GM10266 (cell line): ENCODE results near the gene RUNX2.
A peak's percentile ranks its signal among the peaks of the same experiment; 100 is the strongest.

Experiments
- DNase-seq: peaks from one replicate; pipeline ENCODE4 v3.0.0; 2012; ENCODE audit errors: extremely low spot score
- TF ChIP-seq, protein P1 (sequence below): IDR thresholded peaks from 2 replicates; pipeline ENCODE4 v1.5.1; 2012; ENCODE audit warnings: mild to moderate bottlenecking, low read depth; ENCODE audit not compliant: control insufficient read depth, insufficient read depth; ENCODE audit errors: missing control alignments

The RUNX2 gene

GRCh38 chr6:45371924-45372573 is 43.9 kb downstream of the RUNX2 start:
- TF ChIP-seq, protein P1, sequence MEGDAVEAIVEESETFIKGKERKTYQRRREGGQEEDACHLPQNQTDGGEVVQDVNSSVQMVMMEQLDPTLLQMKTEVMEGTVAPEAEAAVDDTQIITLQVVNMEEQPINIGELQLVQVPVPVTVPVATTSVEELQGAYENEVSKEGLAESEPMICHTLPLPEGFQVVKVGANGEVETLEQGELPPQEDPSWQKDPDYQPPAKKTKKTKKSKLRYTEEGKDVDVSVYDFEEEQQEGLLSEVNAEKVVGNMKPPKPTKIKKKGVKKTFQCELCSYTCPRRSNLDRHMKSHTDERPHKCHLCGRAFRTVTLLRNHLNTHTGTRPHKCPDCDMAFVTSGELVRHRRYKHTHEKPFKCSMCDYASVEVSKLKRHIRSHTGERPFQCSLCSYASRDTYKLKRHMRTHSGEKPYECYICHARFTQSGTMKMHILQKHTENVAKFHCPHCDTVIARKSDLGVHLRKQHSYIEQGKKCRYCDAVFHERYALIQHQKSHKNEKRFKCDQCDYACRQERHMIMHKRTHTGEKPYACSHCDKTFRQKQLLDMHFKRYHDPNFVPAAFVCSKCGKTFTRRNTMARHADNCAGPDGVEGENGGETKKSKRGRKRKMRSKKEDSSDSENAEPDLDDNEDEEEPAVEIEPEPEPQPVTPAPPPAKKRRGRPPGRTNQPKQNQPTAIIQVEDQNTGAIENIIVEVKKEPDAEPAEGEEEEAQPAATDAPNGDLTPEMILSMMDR: no peak
- no peak for DNase-seq

GRCh38 chr6:45375449-45375848 is 47.3 kb downstream of the RUNX2 start:
- TF ChIP-seq, protein P1: no peak
- DNase-seq: no peak

DNA sequence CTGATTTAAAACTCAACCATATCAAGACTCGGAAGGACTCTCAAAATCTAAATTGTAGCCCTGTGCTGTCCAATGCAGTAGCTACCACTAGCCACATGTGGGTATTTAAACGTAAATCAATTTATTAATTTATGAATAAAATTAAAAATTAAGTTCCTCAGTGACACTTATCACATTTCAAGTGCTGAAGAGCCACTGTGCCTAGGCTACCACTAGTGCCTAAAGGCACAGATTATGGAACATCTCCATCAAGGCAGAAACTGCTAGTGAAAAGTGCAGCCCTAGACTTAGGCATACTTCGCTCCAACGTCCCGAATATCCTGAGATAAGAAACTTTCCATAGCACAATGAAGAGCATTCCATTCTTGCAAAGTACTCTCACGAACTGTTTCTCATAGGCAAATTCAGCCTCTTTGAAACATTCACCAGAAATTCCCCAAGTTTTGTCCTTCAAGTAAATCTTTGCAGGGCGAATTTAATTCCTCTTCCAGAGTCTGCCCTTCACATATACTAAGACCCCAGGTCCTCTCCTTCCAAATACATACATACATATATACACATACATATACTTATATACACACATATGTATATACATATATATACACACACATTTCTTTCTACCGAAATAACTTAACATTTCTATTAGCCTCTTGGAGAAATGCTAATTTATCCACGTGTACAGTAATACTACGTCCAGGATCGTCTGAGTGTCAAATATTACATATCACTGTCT is 48.3 kb downstream of the RUNX2 start:
- no peak for DNase-seq
- TF ChIP-seq, protein P1: no peak

DNA sequence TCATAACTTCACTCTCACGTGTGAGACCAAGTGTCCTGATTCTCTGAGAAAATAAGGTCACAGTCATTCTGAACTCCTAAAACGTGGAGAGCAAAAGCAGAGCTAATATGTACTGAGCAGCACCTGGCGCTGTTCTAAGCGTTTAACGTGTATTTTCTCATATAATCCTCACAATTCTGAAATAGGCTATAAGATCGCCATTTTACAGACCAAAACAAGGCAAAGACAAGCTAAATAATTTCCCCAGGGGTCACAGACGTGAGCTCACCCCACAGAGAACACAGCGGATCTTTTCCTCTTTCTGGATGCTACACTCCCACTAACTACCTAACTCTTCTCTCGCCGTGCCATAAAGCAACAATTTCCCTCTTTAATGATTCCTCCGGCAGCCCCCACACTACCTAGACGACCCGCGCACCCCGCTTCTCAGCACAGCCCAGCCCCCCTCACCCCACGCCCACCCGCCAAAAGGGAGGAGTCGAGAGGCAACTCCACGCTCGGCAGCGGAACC is 49.0 kb downstream of the RUNX2 start:
- TF ChIP-seq, protein P1: no peak

DNA sequence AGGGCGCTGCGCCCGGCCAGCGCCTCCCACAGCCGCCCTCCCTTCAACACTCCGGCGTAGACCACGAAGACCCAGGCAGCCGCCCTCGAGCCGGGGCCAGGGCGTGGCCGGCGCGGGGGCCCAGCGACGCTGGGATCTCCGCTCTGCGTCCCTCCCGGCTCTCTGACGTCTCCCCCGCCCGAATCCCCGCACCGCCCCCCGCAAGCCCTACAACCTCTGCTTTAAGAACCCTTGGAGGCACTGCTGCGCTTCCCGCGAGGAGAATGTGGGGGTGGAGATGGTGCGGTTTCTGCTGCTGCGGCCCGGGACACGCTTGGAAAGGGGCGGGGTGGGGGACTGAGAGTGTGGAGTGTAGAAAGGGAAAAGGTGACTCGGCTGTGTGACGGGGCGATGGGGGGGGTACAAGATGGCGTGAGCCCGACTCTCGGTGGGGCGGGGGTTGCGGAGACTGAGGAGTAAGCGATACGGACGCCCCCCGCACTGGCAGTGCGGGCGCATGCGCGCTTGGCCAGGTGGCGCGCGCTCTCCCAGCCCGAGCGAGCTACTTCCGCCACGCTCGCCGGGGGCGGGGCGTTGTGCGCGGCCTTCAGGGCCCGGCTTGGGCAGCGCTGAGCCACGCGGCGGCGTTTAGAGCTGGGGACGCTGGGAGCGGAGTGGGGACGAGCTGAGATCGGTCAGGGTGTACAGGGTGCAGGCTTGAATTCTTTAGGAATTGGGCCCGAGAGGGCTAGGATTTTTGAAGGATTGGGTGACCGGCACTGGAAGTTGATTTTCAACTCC is 49.6 kb downstream of the RUNX2 start, which contains the start of gene SUPT3H:
Gene SUPT3H (minus strand): TSS at position 381 of the 780 bp plus-strand sequence.
- TF ChIP-seq, protein P1: peak; percentile 22
- peak; percentile 90 for DNase-seq

More for the DNA sequence above, 49.0 kb downstream of the RUNX2 start:
- DNase-seq: no peak

DNA sequence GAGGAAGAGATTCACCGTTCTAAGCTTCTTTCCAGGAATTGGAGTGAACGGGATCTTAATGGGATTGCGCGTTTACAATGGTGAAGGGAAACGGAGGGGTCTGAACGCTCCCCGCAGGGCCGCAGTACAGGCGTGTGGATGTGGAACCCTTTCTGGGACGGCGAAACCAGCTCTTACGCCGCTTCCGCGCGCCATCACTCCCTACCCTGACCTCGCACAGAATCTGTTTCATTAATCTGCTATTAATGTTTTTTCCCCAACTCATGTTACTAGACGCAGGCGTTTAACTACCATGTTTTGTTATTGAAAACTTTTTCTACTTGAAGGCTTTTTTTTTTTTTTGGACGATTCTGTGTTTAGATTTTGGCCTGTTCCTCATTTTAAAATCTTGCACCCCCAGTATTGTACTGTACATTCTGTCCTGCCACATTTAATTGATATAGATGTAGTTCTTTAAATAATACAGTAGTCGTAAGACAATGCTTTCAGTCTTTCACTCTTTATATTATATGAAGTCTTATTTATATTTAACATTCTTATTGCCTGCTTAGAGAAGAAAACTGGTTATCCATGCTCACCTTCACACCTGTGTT is 50.3 kb downstream of the RUNX2 start:
- peak; percentile 24 for DNase-seq
- TF ChIP-seq, protein P1: no peak
